NCI-H2196 (cell line): Measurements from ENCODE around the gene HMG20A.

Source experiments
- DNase-seq: peaks from one replicate; lab custom pipeline; 2025; ENCODE audit not compliant: unreplicated experiment; lab: John Stamatoyannopoulos, UW

HMG20A gene

GRCh38 chr15:77496715-77497109 is 76.0 kb downstream of the HMG20A start:
- peak; percentile 50 for DNase-seq

- peak; percentile 74 for DNase-seq
Measured at GRCh38 chr15:77497110-77497737, 76.5 kb downstream of the HMG20A start.

DNA sequence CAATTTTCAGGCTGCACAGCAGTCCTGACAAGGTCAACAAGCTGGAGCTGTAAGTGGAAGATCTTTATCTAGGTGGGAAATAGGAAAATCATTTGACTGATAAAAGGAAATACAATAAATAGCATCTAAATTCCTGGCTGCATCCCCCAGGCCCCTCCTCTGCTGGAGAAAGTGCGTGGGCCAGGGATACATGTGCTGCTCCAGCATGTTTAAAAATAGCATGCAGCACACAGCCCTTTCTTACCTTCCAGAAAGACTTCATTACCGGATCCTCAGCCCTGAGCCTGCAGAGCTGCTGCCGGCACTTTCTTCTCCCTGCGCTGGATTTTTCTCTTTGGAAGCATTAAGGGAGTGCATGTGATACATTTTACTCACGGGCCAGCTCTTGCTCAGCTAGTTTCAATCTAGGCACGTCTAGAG is 77.3 kb downstream of the HMG20A start:
- DNase-seq, result no peak

DNA sequence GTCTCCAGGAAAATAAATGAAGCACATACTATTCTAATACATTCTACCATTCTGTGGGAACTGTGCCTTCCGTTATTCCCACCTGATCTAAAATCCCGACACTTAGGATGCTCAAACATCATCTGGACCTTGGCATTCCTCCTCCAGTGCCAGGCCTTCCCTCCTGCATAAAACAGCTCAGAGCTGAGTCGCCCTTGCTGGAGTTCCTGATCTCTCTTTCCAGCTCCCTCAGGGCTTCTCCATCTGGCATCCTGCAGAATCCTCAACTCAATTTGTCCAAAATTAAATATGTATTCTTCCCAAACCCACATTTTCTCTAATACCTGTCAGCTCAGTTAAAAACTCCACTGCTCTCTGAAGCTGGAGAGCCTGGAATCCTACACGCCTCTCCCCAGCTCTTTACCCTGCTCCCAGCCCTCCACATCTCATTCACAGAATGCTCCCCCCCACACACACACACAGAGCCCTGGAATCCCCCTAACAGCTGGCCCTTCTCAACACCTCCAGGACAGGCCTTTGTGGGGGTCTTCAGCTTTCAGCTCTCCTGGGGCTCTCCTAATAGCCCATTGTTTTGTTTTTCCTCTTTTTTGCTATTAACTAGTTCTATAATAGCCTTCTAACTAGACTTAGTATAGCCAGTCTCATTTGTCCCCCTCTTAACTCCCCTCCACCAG is 78.5 kb downstream of the HMG20A start:
- no peak for DNase-seq

DNA sequence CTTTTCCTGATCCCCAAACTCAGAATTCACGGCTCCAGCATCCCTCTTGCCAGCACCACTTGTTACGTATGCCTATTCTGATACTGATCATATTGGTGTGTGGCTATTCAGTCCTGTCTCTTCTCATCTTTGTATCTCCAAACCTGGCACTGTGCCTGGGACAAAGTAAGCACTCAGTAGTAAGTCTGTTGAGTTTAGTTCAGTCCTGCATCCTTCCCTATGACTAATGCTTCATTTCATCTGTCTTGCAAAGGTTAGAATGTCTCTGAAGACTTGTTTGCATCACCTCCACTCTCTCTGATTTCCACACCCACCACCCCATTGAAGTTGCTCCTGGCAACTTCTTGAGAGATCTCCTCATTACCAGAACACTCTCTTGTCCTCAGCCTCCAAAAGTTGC is 80.3 kb downstream of the HMG20A start:
- no peak for DNase-seq

DNA sequence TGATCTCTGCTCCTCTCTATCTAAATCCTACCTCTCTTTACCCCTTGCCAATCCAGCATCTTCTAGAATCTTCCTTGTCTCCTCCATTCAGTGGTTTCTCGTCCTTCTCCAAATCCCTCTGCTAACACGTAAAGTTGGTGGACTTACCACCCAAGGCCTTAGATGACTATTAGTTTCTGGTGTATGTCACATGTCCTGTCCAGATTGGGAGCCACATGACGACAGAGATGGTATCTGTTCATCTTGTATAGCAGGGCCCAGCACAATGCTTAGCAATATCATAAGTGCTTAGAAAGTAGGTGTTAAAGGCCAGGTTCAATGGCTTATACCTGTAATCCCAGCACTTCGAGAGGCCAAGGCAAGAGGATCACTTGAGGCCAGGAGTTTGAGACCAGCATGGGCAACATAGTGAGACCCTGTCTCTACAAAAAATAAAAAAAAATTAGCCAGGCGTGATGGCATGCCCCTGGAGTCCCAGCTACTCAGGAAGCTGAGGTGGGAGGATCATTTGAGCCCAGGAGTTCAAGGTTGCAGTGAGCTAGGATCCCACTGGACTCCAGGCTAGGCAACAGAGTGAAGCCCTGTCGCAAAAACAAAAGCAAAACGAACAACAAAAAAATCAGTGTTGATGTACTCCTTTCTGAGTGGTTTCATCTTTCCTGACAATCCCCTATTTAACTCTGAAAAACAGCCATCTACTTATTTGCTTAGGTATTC is 81.8 kb downstream of the HMG20A start:
- no peak for DNase-seq

GRCh38 chr15:77503240-77503639 is 82.6 kb downstream of the HMG20A start:
- no peak for DNase-seq

GRCh38 chr15:77503764-77504163 is 83.1 kb downstream of the HMG20A start:
- DNase-seq, result no peak

DNA sequence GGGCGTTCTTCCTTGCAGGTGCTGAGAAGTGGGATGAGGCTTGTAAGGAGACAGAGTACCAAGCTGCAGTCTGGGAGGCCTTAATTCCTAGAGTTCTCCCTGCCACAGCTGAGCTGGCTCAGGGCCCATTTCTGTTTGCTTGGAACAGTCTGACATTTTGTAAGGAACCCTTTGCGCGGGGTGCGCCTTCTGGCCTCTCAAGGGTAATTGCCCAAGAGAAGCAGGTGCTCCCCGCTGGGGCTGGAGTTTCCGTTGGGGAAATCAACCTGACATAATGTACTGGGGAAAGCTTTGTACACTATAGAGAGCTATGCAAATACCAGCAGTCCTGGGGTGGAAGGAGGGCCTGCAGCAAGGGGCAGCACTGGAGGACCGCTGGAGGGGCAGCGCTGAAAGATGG is 83.6 kb downstream of the HMG20A start:
- peak; percentile 47 for DNase-seq

- DNase-seq, result no peak
Measured at GRCh38 chr15:77504871-77505270, 84.2 kb downstream of the HMG20A start.

DNA sequence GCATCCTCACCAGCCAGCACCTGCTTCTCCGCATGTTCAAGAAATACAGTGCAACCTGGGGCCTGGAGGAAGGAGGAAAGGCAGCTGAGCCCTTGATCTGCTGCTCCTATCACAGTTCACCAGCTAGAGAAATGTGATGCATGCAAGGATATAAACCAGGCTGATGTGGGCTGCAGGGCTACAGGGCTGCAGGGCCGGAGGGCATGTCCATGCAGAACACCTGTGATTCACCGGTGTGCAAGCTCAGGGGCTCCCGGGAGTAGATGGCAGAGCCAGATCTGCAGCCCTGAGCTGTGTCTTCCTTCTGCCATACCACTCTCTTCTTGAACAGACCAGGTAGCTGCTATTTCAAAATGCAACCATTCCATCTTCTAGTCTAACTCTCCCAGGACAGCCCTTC is 84.9 kb downstream of the HMG20A start:
- no peak for DNase-seq

- DNase-seq, result peak; percentile 57
Measured at GRCh38 chr15:77506311-77507142, 85.8 kb downstream of the HMG20A start.

DNA sequence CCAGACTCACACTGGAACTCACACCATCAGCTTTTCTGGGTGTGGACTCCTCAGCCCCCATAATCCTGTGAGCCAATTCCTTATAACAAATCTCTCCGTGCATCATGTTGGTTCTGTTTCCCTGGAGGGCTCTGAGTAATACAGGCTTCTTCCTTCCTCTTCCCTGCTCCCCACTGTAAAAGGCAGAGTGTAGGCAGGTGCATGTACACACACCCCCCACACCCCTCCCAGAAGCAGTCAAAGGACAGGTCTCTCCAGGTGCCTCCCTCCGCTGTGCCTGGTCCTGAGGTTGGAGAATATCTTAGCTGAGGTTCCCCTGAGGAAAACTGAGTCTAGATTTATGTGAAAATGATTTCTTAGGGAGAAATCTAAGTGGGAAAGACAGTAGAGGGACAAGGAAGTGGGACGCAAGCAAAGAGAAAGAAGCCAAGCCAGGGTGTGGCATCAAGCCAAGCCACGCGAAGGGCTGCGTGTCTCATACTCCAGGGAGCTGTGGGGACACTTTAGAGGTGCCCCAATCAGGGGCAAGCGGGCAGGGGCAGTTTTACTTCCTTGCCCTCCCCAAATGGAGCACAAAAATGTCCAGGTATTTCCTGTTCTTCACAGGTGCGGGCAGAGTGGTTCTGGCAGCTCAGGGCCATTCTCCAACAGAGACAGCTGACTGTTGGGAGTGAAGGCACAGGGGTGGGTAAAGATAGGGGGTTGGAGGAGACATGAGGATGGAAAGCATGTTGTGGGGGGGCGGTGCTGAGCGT is 86.6 kb downstream of the HMG20A start:
- DNase-seq, result no peak

- peak; percentile 3 for DNase-seq
Measured at GRCh38 chr15:77507911-77508310, 87.2 kb downstream of the HMG20A start.

GRCh38 chr15:77508541-77509243 is 88.0 kb downstream of the HMG20A start:
- DNase-seq, result peak; percentile 16

DNA sequence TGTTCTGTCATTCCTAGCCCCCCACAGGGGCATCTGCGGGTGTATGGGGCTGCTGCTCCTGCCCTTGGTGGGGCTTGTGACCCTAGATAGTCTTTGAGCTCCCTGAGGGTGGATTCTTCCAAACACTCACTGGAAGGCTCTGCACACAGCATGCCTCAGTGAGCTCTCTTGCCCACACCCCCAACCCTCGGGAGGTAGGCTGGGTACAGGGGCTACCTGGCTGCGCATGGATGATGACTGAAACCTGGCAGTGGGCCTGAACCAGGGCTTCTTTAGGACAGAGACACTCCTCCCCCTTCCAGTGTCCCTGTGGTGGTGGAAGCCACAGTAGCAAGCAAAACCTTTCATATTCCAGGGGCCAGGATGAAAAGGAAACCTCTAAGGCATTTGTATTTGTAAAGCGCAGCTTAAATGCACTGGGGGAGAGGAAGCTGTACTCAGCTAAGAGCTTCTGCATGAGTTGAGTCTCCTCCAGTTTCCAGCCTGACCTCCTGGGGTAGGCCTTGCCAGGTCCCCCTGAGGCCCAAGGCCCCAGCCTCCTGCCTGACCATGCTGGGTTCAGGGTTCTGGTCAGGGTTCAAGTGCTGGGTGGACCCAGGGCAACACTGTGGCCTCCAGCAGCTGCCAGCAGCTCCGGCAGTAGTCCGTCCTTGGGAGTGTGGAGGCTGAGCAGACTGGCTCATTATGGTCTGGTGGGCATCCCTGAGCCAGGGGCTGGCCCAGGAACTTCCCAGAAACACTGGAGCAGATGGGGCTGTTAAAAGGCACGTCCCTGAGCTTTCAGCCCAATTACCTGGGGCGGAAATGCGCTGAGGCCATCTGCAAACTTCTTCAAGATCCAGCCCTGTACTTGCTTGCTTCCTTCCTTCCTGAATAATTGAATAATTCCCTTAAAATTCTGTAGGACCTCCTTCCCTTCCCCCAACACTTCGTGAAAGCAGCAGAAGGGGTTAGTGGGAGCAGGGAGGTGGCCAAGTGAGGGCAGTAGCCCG is 89.7 kb downstream of the HMG20A start:
- no peak for DNase-seq

DNA sequence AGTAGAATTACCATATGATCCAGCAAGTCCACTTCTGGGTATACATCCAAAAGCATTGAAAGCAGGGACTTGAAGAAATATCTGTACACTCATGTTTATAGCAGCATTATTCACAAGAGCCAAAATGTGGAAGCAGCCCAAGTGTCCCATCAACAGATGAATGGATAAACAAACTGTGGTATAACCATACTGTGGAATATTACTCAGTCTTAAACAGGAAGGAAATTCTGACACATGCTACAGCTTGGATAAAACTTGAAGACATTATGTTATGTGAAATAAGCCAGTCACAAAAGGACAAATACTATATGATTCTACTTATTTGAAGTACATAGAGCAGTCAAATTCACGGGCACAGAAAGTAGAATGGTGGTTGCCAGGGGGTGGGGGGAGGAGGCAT is 91.2 kb downstream of the HMG20A start:
- no peak for DNase-seq

GRCh38 chr15:77513226-77513625 is 92.5 kb downstream of the HMG20A start:
- no peak for DNase-seq
